SU-DHL-6 (cell line): ENCODE data around the gene DDX56.

Source experiments
- EZH2phosphoT487 ChIP-seq: fragments of 200-600 bp; sonication (generic), shearing (Covaris generic); conservative IDR thresholded peaks from 2 replicates; pipeline ENCODE4 v1.6.1; 2018; ENCODE audit warnings: mild to moderate bottlenecking, antibody characterized with exemption, low read length, moderate library complexity, mixed read lengths
- TF ChIP-seq, protein P1 (sequence below): fragments of 200-600 bp; sonication (generic); IDR thresholded peaks from one replicate; pipeline ENCODE4 v1.5.1; 2017; ENCODE audit warnings: antibody characterized with exemption, mild to moderate bottlenecking, low read length, moderate library complexity; ENCODE audit not compliant: insufficient read depth, poor library complexity, severe bottlenecking

DNA sequence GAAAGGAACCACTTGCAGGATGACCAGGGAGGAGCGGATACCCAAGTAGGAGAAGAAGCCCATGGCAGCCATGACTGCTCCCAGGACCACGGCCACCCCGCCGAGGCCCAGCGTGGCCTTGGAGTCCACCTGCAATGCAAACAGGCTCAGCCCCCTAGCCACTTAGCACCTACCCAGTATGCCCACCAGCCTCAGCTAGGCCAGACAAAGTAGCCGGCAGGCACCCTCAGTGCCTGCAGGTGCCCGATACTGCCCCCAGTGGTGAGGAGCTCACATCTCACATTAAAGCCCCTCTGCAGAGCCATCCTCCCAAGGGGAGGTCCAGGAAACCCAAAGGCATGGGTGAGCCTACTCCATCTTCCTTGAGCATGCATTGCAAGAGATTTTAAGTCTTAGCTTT, 39.2 kb downstream of the DDX56 start:
- TF ChIP-seq, protein P1, sequence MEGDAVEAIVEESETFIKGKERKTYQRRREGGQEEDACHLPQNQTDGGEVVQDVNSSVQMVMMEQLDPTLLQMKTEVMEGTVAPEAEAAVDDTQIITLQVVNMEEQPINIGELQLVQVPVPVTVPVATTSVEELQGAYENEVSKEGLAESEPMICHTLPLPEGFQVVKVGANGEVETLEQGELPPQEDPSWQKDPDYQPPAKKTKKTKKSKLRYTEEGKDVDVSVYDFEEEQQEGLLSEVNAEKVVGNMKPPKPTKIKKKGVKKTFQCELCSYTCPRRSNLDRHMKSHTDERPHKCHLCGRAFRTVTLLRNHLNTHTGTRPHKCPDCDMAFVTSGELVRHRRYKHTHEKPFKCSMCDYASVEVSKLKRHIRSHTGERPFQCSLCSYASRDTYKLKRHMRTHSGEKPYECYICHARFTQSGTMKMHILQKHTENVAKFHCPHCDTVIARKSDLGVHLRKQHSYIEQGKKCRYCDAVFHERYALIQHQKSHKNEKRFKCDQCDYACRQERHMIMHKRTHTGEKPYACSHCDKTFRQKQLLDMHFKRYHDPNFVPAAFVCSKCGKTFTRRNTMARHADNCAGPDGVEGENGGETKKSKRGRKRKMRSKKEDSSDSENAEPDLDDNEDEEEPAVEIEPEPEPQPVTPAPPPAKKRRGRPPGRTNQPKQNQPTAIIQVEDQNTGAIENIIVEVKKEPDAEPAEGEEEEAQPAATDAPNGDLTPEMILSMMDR: peak; percentile 99
- TF ChIP-seq EZH2phosphoT487: no peak
